Measurements from ENCODE around the gene NFAM1.

Gene NFAM1

GRCh38 chr22:42432020-42432596 is at the start of gene NFAM1:
TSS of gene NFAM1 (minus strand) at chr22:42432403. CDS start at chr22:42432357, 46 bp downstream.
- H3K27ac Mint-ChIP-seq = peak within 1 kb of the TSS; percentile 92
- H3K27me3 Mint-ChIP-seq = no peaks in the 10 kb centered on the region
- H3K9me3 Mint-ChIP-seq = no peaks in the 10 kb centered on the region
- intact Hi-C loops (cut with micrococcal nuclease) = loop anchor here (10.0 kb wide), 1 partner anchor 467 kb away; the partner anchor contains the start of gene SEPTIN3
- peaks cover 94% of the 10 kb centered on the region for H3K4me1 Mint-ChIP-seq (ENCODE audit: low read depth)
- H3K36me3 Mint-ChIP-seq (ENCODE audit: low read depth) = peaks cover 33% of the 10 kb centered on the region
- H3K4me3 Mint-ChIP-seq = peak within 1 kb of the TSS; percentile 97

DNA sequence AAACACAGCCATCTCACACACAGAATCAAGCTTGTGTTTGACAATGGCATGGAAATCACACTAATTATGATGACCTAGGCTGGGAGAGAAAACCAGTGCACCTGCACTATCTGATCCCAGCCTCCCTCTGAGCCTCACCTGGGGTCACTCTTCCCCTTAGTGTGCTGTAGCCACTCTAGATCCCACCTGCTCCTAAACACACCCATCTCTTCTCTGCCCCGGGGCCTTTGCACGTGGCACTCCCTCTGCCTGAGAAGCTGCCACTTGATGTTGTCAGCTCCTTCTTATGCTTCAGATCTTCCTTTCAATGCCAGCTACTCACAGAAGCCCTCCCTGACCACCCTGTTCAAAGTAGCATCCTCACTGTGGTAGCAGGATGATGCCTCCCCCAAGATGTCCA is 42.9 kb upstream of the NFAM1 start:
- intact Hi-C loops (cut with micrococcal nuclease) = loop anchor here (10.0 kb wide), 1 partner anchor 510 kb away; the partner anchor contains the start of gene SEPTIN3
- H3K4me1 Mint-ChIP-seq (ENCODE audit: low read depth) = no peaks in the 10 kb centered on the region
- no peaks in the 10 kb centered on the region for H3K36me3 Mint-ChIP-seq (ENCODE audit: low read depth)
- no peaks in the 10 kb centered on the region for H3K9me3 Mint-ChIP-seq
- H3K4me3 Mint-ChIP-seq = no peak overlapping the region
- peaks cover 11% of the 10 kb centered on the region for H3K27me3 Mint-ChIP-seq
- no peak overlapping the region for H3K27ac Mint-ChIP-seq

DNA sequence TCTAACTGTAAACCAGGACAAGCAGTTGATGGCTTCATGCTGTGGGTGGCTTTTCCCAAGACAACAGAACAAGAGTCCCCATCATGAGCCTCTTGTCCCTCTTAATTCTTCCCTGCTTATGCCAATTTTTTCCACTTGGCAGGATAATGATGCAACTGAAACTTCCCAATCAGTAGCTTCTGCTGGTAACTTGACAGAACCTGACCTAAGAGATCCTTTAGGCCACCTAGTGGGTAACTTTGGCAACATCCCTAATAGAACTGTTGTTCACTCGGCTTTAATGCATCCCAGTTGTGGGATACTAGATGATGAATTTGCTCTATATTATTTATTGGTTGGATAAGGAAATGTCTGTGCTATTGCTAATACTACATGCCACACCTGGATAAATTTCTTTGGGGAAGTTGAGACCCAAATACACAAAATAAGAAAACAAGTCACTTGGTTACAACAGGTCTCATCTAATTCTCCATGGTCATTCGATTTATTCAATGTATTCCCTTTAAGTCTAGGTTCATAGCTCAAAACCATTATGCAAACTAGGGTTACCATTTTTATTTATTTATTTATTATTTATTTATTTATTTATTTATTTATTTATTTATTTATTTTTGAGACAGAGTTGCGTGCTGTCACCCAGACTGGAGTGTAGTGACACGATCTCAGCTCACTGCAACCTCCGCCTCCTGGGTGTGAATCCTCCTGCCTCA is 41.4 kb upstream of the NFAM1 start:
- peaks cover 13% of the 10 kb centered on the region for H3K27me3 Mint-ChIP-seq
- H3K9me3 Mint-ChIP-seq = no peaks in the 10 kb centered on the region
- H3K4me1 Mint-ChIP-seq (ENCODE audit: low read depth) = no peaks in the 10 kb centered on the region
- no peak overlapping the region for H3K4me3 Mint-ChIP-seq
- intact Hi-C loops (cut with micrococcal nuclease) = loop anchor here (10.0 kb wide), 1 partner anchor 509 kb away; the partner anchor contains the start of gene SEPTIN3
- no peaks in the 10 kb centered on the region for H3K36me3 Mint-ChIP-seq (ENCODE audit: low read depth)
- no peak overlapping the region for H3K27ac Mint-ChIP-seq

DNA sequence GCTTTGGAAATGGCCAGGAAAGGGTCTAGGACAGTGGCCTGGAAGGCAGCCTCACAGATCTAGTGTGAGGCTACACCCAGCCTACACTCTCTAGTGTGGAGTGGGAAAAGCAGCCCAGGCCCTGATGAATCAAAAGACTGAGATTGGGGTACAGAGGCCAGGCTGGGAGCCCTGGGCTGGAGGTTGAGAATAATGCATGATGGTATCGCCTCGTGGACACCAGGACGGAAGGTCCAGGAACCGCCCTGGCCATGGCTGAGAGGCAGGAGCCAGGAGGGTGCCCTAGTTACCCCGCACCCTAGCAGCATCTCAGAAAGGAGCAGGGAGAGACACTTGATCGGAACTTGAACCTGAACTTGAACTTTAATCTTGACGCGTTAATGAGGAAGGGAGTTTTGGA is 40.5 kb upstream of the NFAM1 start:
- intact Hi-C loops (cut with micrococcal nuclease) = loop anchor here (10.0 kb wide), 1 partner anchor 508 kb away; the partner anchor contains the start of gene SEPTIN3
- H3K4me1 Mint-ChIP-seq (ENCODE audit: low read depth) = no peaks in the 10 kb centered on the region
- no peaks in the 10 kb centered on the region for H3K36me3 Mint-ChIP-seq (ENCODE audit: low read depth)
- no peak overlapping the region for H3K27ac Mint-ChIP-seq
- H3K27me3 Mint-ChIP-seq = peaks cover 18% of the 10 kb centered on the region
- no peak overlapping the region for H3K4me3 Mint-ChIP-seq
- H3K9me3 Mint-ChIP-seq = no peaks in the 10 kb centered on the region

DNA sequence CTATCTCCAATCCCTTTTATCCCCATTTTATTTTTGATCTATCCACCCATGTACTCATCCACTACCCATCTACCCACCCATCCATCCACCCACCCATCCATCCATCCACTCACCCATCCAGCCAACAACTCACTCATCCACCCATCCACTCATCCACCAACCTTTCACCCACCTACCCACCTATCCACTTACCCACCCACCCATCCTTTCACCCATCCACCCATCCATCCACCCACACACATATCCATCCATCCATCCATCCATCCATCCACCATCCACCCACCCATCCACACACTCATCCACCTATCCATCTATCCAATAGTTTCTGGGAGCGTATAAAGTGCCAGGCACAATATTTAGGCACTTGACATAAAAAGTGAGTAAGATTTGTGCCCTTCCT is 39.2 kb upstream of the NFAM1 start:
- Mint-ChIP-seq H3K36me3 (ENCODE audit: low read depth) (no peaks in the 10 kb centered on the region), H3K4me3 (no peak overlapping the region), H3K27ac (no peak overlapping the region), H3K4me1 (ENCODE audit: low read depth) (no peaks in the 10 kb centered on the region), H3K27me3 (peaks cover 20% of the 10 kb centered on the region), H3K9me3 (no peaks in the 10 kb centered on the region)
- intact Hi-C loops (cut with micrococcal nuclease) = loop anchor here (10.0 kb wide), 1 partner anchor 507 kb away; the partner anchor contains the start of gene SEPTIN3

- H3K4me1 Mint-ChIP-seq (ENCODE audit: low read depth) = no peaks in the 10 kb centered on the region
- no peaks in the 10 kb centered on the region for H3K36me3 Mint-ChIP-seq (ENCODE audit: low read depth)
- intact Hi-C loops (cut with micrococcal nuclease) = loop anchor here (10.0 kb wide), 1 partner anchor 506 kb away; the partner anchor contains the start of gene SEPTIN3
- H3K27me3 Mint-ChIP-seq = peaks cover 20% of the 10 kb centered on the region
- no peak overlapping the region for H3K27ac Mint-ChIP-seq
- no peak overlapping the region for H3K4me3 Mint-ChIP-seq
- no peaks in the 10 kb centered on the region for H3K9me3 Mint-ChIP-seq
Observed at GRCh38 chr22:42470366-42471082, 38.3 kb upstream of the NFAM1 start.

DNA sequence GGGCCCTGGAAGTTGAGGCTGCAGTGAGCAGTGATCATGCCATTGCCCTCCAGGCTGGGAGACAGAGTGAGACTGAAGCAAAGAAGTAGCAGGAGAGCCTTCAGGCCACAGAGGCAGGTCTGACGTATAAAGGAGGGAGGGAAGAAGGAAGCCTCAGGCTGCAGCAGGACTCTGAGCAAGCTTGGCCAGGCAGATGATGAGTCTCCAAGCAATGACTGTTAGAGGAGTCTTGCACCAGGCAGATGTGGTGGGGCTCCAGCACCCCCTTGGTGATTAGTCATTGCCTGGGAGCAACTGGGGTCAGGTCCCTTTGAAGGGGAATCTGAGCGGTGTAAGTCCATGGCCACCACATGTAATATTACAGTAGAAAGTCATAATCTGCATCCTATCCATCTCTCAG is 36.6 kb upstream of the NFAM1 start:
- Mint-ChIP-seq H3K9me3 (no peaks in the 10 kb centered on the region), H3K36me3 (ENCODE audit: low read depth) (no peaks in the 10 kb centered on the region), H3K27me3 (peaks cover 21% of the 10 kb centered on the region), H3K4me3 (no peak overlapping the region), H3K27ac (no peak overlapping the region), H3K4me1 (ENCODE audit: low read depth) (no peaks in the 10 kb centered on the region)
- intact Hi-C loops (cut with micrococcal nuclease) = no loop called here

DNA sequence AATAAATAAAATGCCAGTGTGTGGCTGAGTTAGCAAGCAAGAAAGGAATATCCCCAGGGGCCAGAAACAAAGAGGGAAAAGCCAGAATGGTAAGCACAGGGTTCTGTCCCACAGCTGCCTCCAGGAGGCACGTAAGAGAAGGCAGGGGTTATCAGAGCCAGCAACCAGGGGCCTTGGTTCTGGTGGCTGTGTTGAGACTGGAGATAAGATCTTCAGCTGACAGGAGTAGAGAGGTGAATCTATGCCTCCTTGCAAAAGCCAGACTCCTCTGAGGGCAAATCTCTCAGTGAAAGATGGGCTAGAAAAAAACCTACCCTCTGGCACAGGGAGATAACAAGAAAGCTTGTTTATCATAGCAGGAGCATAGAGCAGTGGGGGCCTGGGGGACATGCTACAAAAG is 29.8 kb upstream of the NFAM1 start:
- Mint-ChIP-seq H3K36me3 (ENCODE audit: low read depth) (no peaks in the 10 kb centered on the region), H3K4me1 (ENCODE audit: low read depth) (no peaks in the 10 kb centered on the region), H3K9me3 (no peaks in the 10 kb centered on the region), H3K4me3 (no peak overlapping the region), H3K27ac (no peak overlapping the region), H3K27me3 (peaks cover 45% of the 10 kb centered on the region)
- intact Hi-C loops (cut with micrococcal nuclease) = no loop called here

DNA sequence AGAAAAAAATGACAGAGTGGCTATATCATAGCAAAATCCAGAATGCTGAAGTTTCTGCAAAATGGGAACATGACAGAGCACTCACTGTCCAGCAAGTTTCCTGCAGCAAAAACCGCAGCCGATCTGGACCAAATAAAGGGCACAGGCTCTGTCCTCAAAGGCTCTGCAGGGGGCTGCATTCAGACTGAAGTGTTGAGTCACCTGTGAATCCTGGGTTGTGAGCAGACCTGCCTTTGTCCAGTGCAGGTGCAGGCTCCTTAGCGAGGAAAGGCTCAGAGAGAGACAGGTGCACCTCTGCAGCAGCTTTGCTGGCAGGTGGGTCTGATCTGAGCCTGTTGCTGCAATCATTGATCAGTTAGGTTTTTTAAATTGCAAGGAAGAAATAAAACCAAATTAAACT is 29.3 kb upstream of the NFAM1 start:
- Mint-ChIP-seq H3K27me3 (peaks cover 47% of the 10 kb centered on the region), H3K27ac (no peak overlapping the region), H3K9me3 (no peaks in the 10 kb centered on the region), H3K4me3 (no peak overlapping the region), H3K4me1 (ENCODE audit: low read depth) (no peaks in the 10 kb centered on the region), H3K36me3 (ENCODE audit: low read depth) (no peaks in the 10 kb centered on the region)
- intact Hi-C loops (cut with micrococcal nuclease) = no loop called here

- intact Hi-C loops (cut with micrococcal nuclease) = no loop called here
- no peaks in the 10 kb centered on the region for H3K36me3 Mint-ChIP-seq (ENCODE audit: low read depth)
- H3K4me1 Mint-ChIP-seq (ENCODE audit: low read depth) = no peaks in the 10 kb centered on the region
Observed at GRCh38 chr22:42459287-42460063, 27.3 kb upstream of the NFAM1 start.

DNA sequence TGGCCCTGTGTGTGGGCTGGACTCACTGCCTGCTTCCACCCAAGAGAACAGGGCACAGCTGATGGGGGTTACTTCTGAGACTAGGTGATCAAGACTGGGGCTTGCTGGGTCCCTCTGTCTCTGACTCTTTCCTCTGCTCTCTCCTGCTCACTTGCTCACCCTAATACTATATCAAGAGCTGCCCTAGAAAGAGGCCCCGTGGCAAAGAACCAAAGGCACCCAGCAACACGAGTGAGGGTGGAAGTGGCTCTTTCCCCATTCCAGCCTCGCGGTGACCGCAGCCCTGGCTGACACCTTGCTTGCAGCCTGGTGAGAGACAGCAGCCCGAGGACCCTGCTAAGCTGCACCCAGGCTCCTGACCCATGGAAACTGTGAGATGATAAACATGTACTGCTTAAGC is 20.7 kb upstream of the NFAM1 start:
- H3K9me3 Mint-ChIP-seq = no peaks in the 10 kb centered on the region
- H3K4me3 Mint-ChIP-seq = no peak overlapping the region
- intact Hi-C loops (cut with micrococcal nuclease) = no loop called here
- no peaks in the 10 kb centered on the region for H3K36me3 Mint-ChIP-seq (ENCODE audit: low read depth)
- H3K4me1 Mint-ChIP-seq (ENCODE audit: low read depth) = no peaks in the 10 kb centered on the region
- H3K27ac Mint-ChIP-seq = no peak overlapping the region
- H3K27me3 Mint-ChIP-seq = peaks cover 21% of the 10 kb centered on the region

More at GRCh38 chr22:42459287-42460063, 27.3 kb upstream of the NFAM1 start:
- Mint-ChIP-seq H3K27me3 (peaks cover 51% of the 10 kb centered on the region), H3K4me3 (no peak overlapping the region), H3K27ac (no peak overlapping the region), H3K9me3 (no peaks in the 10 kb centered on the region)

DNA sequence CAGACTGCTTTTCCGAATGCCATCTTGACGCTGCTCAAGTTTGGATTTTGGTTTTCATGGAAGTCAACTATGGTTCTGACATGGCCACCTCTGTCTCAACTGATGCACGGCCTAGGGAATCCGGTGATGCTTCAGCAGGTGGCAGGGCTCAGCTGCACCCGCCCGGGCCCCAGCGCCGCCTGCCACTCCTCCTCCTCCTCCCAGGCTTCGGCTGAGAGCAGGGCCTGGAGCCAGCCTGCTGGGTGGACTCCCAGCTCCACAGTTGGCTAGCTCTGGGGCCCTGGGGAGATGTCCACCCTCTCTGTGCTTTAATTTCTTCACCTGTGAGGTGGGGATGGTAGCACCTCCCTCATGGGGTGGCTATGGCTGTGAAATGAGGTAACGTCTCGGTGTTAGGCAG is 20.3 kb upstream of the NFAM1 start:
- Mint-ChIP-seq H3K4me3 (no peak overlapping the region), H3K27me3 (peaks cover 19% of the 10 kb centered on the region), H3K9me3 (no peaks in the 10 kb centered on the region), H3K27ac (no peak overlapping the region), H3K36me3 (ENCODE audit: low read depth) (no peaks in the 10 kb centered on the region), H3K4me1 (ENCODE audit: low read depth) (no peaks in the 10 kb centered on the region)
- intact Hi-C loops (cut with micrococcal nuclease) = no loop called here

DNA sequence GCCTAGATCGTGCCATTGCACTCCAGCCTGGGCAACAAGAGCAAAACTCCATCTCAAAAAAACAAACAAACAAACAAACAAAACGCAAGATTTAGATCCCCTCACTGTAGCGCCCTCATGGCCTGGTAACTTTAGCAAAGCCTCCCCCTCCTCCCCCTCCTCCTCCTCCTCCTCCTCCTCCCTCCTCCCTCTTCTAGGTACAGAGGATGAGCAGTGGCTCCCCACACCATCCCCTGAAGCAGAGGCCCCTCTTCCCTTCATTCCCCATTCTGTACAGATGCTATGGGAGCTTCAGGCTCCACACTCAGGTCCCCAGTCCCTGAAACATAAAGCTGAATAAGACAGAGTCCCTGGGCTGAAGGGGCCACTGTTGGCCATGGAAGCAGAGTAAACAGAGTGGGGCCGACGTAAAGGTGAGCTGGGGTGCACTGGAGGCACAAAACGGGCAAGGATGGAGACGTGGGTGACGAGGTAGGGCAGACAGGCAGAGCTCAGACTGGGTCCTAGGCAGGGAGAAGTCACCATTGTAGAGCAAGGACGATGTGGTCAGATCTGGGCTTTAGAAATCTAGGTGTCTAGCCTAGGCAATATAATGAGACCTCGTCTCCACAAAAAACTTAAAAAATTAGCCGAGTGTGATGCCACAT is 19.4 kb upstream of the NFAM1 start:
- no peaks in the 10 kb centered on the region for H3K9me3 Mint-ChIP-seq
- H3K4me1 Mint-ChIP-seq (ENCODE audit: low read depth) = no peaks in the 10 kb centered on the region
- no peak overlapping the region for H3K4me3 Mint-ChIP-seq
- H3K36me3 Mint-ChIP-seq (ENCODE audit: low read depth) = no peaks in the 10 kb centered on the region
- H3K27me3 Mint-ChIP-seq = peaks cover 16% of the 10 kb centered on the region
- no peak overlapping the region for H3K27ac Mint-ChIP-seq
- intact Hi-C loops (cut with micrococcal nuclease) = no loop called here
